CD4-positive, alpha-beta memory T cell (primary cell): ENCODE results near the gene ACKR1. TPM values are rescaled to one million over a fixed set of nuclear protein-coding genes. Genes with fewer than 3 reads are reported as not detected.

Experiments
- CTCF ChIA-PET: fragments of 350-600 bp; sonication (Branson Sonifier 250); formaldehyde crosslinking; loops from one replicate; lab custom pipeline; 2021; ENCODE audit warnings: inconsistent platforms; ENCODE audit not compliant: partially characterized antibody; lab: Charles Lee
- POLR2A ChIA-PET: fragments of 350-600 bp; sonication (Branson Sonifier 250); formaldehyde crosslinking; loops from one replicate; lab custom pipeline; 2021; ENCODE audit not compliant: partially characterized antibody; lab: Charles Lee
- DNase-seq, 5 donors: peaks; one replicate each; pipeline versions ENCODE4 v3.0.0 to v3.0.0-alpha.2; 2020 to 2022; ENCODE audit warnings: mixed read lengths in 1 of 5
- H3K27ac ChIP-seq: one replicate; pipeline ENCODE4 v1.7.0; 2013; ENCODE audit warnings: low read depth, low read length
- H3K27me3 ChIP-seq: 2 replicates; pipeline ENCODE4 v1.7.0; 2013; ENCODE audit warnings: mild to moderate bottlenecking, low read length, moderate library complexity; ENCODE audit not compliant: insufficient read depth
- H3K36me3 ChIP-seq: 2 replicates; pipeline ENCODE4 v1.7.0; 2013; ENCODE audit warnings: mild to moderate bottlenecking, low read length, moderate library complexity; ENCODE audit not compliant: insufficient read depth
- H3K4me1 ChIP-seq: 2 replicates; pipeline ENCODE4 v1.7.0; 2013; ENCODE audit warnings: mild to moderate bottlenecking, low read length, moderate library complexity; ENCODE audit not compliant: insufficient read depth
- H3K4me3 ChIP-seq, 2 donors: one replicate each; pipeline ENCODE4 v1.7.0; 2013; ENCODE audit warnings: low read length in 2 of 2, mild to moderate bottlenecking in 1 of 2
- H3K9me3 ChIP-seq, 2 donors: one replicate each; pipeline ENCODE4 v1.7.0; 2013; ENCODE audit warnings: low read length in 2 of 2, control low read depth in 1 of 2; ENCODE audit not compliant: control insufficient read depth in 1 of 2
- H3K27ac Mint-ChIP-seq, 7 donors: one replicate each; pipeline ENCODE4 v1.8.0; 2020 to 2021; ENCODE audit warnings: mixed read lengths in 7 of 7, mild to moderate bottlenecking in 6 of 7, inconsistent platforms in 3 of 7, moderate library complexity in 3 of 7
- H3K27me3 Mint-ChIP-seq, 2 donors: one replicate each; pipeline ENCODE4 v1.8.0; 2020 to 2021; ENCODE audit warnings: mixed read lengths in 2 of 2
- H3K36me3 Mint-ChIP-seq, 2 donors: one replicate each; pipeline ENCODE4 v1.8.0; 2020 to 2021; ENCODE audit warnings: mixed read lengths in 2 of 2, inconsistent platforms in 1 of 2, mild to moderate bottlenecking in 1 of 2
- H3K4me1 Mint-ChIP-seq, 4 donors: one replicate each; pipeline ENCODE4 v1.8.0; 2020 to 2021; ENCODE audit warnings: mixed read lengths in 4 of 4, mild to moderate bottlenecking in 1 of 4
- H3K4me3 Mint-ChIP-seq, 8 donors: one replicate each; pipeline ENCODE4 v1.8.0; 2020 to 2021; ENCODE audit warnings: mixed read lengths in 8 of 8, mild to moderate bottlenecking in 7 of 8, moderate library complexity in 6 of 8, inconsistent platforms in 3 of 8
- H3K9me3 Mint-ChIP-seq, 8 donors: one replicate each; pipeline ENCODE4 v1.8.0; 2020 to 2021; ENCODE audit warnings: mixed read lengths in 8 of 8, mild to moderate bottlenecking in 5 of 8, inconsistent platforms in 3 of 8, moderate library complexity in 1 of 8
- intact Hi-C: fragments of 100-400 bp; cut with micrococcal nuclease; formaldehyde crosslinking; loops from one replicate; pipeline ENCODE4 v1.15.1; 2023
- polyA plus RNA-seq, 2 donors: library from polyadenylated mRNA; unstranded; fragments of 300-500 nt; fragmentation: Illumina TruSeq; gene quantifications; one replicate each; pipeline ENCODE4 v1.2.3, GENCODE V29; 2021
- total RNA-seq, 2 experiments: library from RNA; stranded (reverse); gene quantifications; one replicate each; pipeline ENCODE4 v1.2.3, GENCODE V29; 2021

The ACKR1 gene
- total and polyA plus RNA-seq, 4 experiments from 2014 or later: not detected

DNA sequence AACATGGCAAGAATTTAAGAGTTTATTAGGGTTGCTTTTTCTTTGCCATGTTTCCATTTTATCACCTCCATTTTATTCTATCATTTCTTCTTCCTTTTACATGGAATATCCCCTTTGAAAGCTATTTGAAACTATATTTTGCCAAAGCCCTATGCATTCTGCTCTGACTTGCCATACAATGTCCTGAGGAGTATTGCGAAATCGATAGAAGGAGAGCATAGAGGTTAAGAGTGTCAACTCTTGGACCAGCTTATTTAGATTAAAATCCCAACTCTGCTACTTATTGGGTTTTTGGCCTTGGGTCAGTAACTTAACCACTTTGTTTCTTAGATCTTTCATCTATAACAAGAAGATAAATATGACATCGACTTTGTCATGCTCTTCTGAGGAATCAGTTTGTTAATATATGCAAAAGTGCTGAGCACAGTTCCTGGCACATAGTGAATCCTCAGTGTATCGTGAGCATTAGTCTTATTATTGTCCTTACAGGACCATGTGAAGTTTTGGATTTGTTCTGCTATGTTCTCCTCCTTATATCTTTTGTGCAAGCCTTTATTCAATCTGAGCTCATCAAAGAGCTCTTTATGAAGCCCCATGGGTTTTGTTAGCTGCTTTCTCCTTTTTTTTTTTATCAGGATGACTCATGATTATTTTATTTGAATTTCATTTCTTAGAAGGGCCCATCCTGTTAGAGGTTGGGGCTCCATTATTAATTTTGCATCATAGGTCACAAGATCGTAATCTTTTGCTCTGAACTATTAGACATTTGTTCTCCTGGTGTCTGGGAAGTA, 17.6 kb downstream of the ACKR1 start:
- POLR2A ChIA-PET: no interaction called here
- Histone ChIP-seq H3K9me3 (no peaks in the 10 kb centered on the region), H3K27ac (no peak overlapping the region), H3K36me3 (no peaks in the 10 kb centered on the region), H3K4me1 (no peaks in the 10 kb centered on the region), H3K27me3 (no peaks in the 10 kb centered on the region), H3K4me3 (no peak overlapping the region)
- Mint-ChIP-seq H3K4me1 (no peaks in the 10 kb centered on the region), H3K4me3 (no peak overlapping the region), H3K27me3 (peaks cover 15 to 30% of the 10 kb centered on the region in 2 donors), H3K9me3 (no peaks in the 10 kb centered on the region), H3K36me3 (no peaks in the 10 kb centered on the region), H3K27ac (no peak overlapping the region)
- intact Hi-C loops: no loop called here
- CTCF ChIA-PET: interaction anchor here (7.6 kb wide), 1 partner anchor 9 kb away, joined by 65 read pairs; no protein-coding TSS in a partner anchor
- no peak for DNase-seq

- CTCF ChIA-PET: interaction anchor here (7.6 kb wide), 1 partner anchor 10 kb away, joined by 65 read pairs; no protein-coding TSS in a partner anchor
- intact Hi-C loops: no loop called here
Measured at GRCh38 chr1:159223004-159223403, 18.3 kb downstream of the ACKR1 start.

GRCh38 chr1:159228554-159228953, 23.9 kb downstream of the ACKR1 start:
- no peak for DNase-seq
- no peaks in the 10 kb centered on the region for H3K4me1 Mint-ChIP-seq
- no peaks in the 10 kb centered on the region for H3K4me1 ChIP-seq
- H3K27me3 ChIP-seq: no peaks in the 10 kb centered on the region
- H3K36me3 Mint-ChIP-seq: no peaks in the 10 kb centered on the region
- no peak overlapping the region for H3K4me3 Mint-ChIP-seq
- no peaks in the 10 kb centered on the region for H3K36me3 ChIP-seq
- ChIA-PET POLR2A (no interaction called here), CTCF (no interaction called here)
- H3K27ac Mint-ChIP-seq: no peak overlapping the region
- intact Hi-C loops: no loop called here
- no peaks in the 10 kb centered on the region for H3K9me3 ChIP-seq
- no peak overlapping the region for H3K4me3 ChIP-seq
- H3K27me3 Mint-ChIP-seq: peaks cover 19 to 22% of the 10 kb centered on the region in 2 donors
- H3K27ac ChIP-seq: no peak overlapping the region
- no peaks in the 10 kb centered on the region for H3K9me3 Mint-ChIP-seq

More at GRCh38 chr1:159223004-159223403, 18.3 kb downstream of the ACKR1 start:
- H3K36me3 ChIP-seq: no peaks in the 10 kb centered on the region
- no peak overlapping the region for H3K27ac Mint-ChIP-seq
- no peaks in the 10 kb centered on the region for H3K9me3 ChIP-seq
- H3K27ac ChIP-seq: no peak overlapping the region
- DNase-seq: no peak
- H3K36me3 Mint-ChIP-seq: no peaks in the 10 kb centered on the region
- H3K27me3 Mint-ChIP-seq: peaks cover 15 to 24% of the 10 kb centered on the region in 2 donors
- no peaks in the 10 kb centered on the region for H3K4me1 Mint-ChIP-seq
- POLR2A ChIA-PET: no interaction called here
- H3K27me3 ChIP-seq: no peaks in the 10 kb centered on the region
- H3K9me3 Mint-ChIP-seq: no peaks in the 10 kb centered on the region
- no peak overlapping the region for H3K4me3 ChIP-seq
- H3K4me3 Mint-ChIP-seq: no peak overlapping the region
- H3K4me1 ChIP-seq: no peaks in the 10 kb centered on the region

- H3K4me3 Mint-ChIP-seq: no peak overlapping the region
- no peaks in the 10 kb centered on the region for H3K4me1 Mint-ChIP-seq
- no peaks in the 10 kb centered on the region for H3K27me3 ChIP-seq
- intact Hi-C loops: no loop called here
- DNase-seq: no peak
- no peaks in the 10 kb centered on the region for H3K4me1 ChIP-seq
- no peak overlapping the region for H3K27ac ChIP-seq
- ChIA-PET CTCF (interaction anchor here (0.5 to 1.1 kb wide), 2 partner anchors 15 to 1738 kb away, joined by 5 to 6 read pairs; no protein-coding TSS in a partner anchor), POLR2A (no interaction called here)
- H3K36me3 ChIP-seq: no peaks in the 10 kb centered on the region
- H3K9me3 Mint-ChIP-seq: no peaks in the 10 kb centered on the region
- no peaks in the 10 kb centered on the region for H3K9me3 ChIP-seq
- no peak overlapping the region for H3K4me3 ChIP-seq
- H3K27me3 Mint-ChIP-seq: peaks cover 17 to 22% of the 10 kb centered on the region in 2 donors
- no peak overlapping the region for H3K27ac Mint-ChIP-seq
- H3K36me3 Mint-ChIP-seq: no peaks in the 10 kb centered on the region
Measured at GRCh38 chr1:159229260-159229885, 24.7 kb downstream of the ACKR1 start.

DNA sequence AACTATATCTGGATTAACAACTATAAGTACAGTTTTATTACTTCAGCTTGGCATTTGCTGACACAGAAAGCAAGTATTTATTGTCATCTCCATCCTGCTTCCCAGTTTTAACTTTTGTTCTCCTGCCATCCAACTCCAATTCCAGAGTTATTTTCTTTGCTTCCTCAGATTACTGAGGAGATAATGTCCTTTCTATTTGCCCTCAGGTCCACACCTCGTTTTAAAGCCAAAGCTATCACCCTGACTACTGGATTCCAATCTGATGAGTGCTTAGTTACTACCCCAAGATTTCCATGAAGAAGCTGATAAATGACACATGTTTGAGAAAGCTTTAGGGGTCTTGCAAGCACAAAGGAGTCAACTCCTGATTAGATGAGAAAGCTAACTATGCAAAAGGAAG, 25.2 kb downstream of the ACKR1 start:
- Histone ChIP-seq H3K9me3 (no peaks in the 10 kb centered on the region), H3K27ac (no peak overlapping the region), H3K4me3 (no peak overlapping the region), H3K4me1 (no peaks in the 10 kb centered on the region), H3K36me3 (no peaks in the 10 kb centered on the region), H3K27me3 (no peaks in the 10 kb centered on the region)
- H3K9me3 Mint-ChIP-seq: peaks cover 0 to 3% (median 0%) of the 10 kb centered on the region in 8 donors
- DNase-seq: no peak
- intact Hi-C loops: no loop called here
- POLR2A ChIA-PET: no interaction called here
- CTCF ChIA-PET: interaction anchor here (0.5 to 1.1 kb wide), 2 partner anchors 15 to 1739 kb away, joined by 5 to 6 read pairs; no protein-coding TSS in a partner anchor
- H3K27ac Mint-ChIP-seq: no peak overlapping the region
- peaks cover 17 to 19% of the 10 kb centered on the region in 2 donors for H3K27me3 Mint-ChIP-seq
- H3K4me3 Mint-ChIP-seq: no peak overlapping the region
- no peaks in the 10 kb centered on the region for H3K4me1 Mint-ChIP-seq
- no peaks in the 10 kb centered on the region for H3K36me3 Mint-ChIP-seq

GRCh38 chr1:159239551-159240220, 35.0 kb downstream of the ACKR1 start:
- Mint-ChIP-seq H3K9me3 (peaks cover 2 to 10% (median 6%) of the 10 kb centered on the region in 8 donors), H3K36me3 (no peaks in the 10 kb centered on the region), H3K27ac (no peak overlapping the region), H3K4me1 (peaks cover 0 to 16% (median 1%) of the 10 kb centered on the region in 4 donors), H3K4me3 (no peak overlapping the region), H3K27me3 (peaks cover 13 to 17% of the 10 kb centered on the region in 2 donors)
- no peak for DNase-seq
- Histone ChIP-seq H3K4me3 (no peak overlapping the region), H3K27ac (no peak overlapping the region), H3K9me3 (no peaks in the 10 kb centered on the region), H3K4me1 (no peaks in the 10 kb centered on the region), H3K36me3 (no peaks in the 10 kb centered on the region), H3K27me3 (no peaks in the 10 kb centered on the region)
- CTCF ChIA-PET: interaction anchor here (1.0 to 2.5 kb wide), 3 partner anchors 26 to 33 kb away, joined by 3 to 7 read pairs (median 4); no protein-coding TSS in a partner anchor
- POLR2A ChIA-PET: no interaction called here
- intact Hi-C loops: no loop called here

- peaks cover 0 to 4% of the 10 kb centered on the region in 2 donors for H3K36me3 Mint-ChIP-seq
- H3K27me3 Mint-ChIP-seq: peaks cover 13 to 23% of the 10 kb centered on the region in 2 donors
- H3K4me1 Mint-ChIP-seq: no peaks in the 10 kb centered on the region
- H3K27ac Mint-ChIP-seq: no peak overlapping the region
- intact Hi-C loops: no loop called here
- H3K27me3 ChIP-seq: no peaks in the 10 kb centered on the region
- H3K36me3 ChIP-seq: no peaks in the 10 kb centered on the region
- H3K9me3 ChIP-seq: no peaks in the 10 kb centered on the region
- H3K27ac ChIP-seq: no peak overlapping the region
- no peak overlapping the region for H3K4me3 ChIP-seq
- DNase-seq: no peak
- H3K9me3 Mint-ChIP-seq: peaks cover 3 to 27% (median 15%) of the 10 kb centered on the region in 8 donors
- H3K4me3 Mint-ChIP-seq: no peak overlapping the region
- POLR2A ChIA-PET: no interaction called here
- no peaks in the 10 kb centered on the region for H3K4me1 ChIP-seq
- CTCF ChIA-PET: no interaction called here
Measured at GRCh38 chr1:159247266-159247665, 42.6 kb downstream of the ACKR1 start.
